GM10266 (cell line): ENCODE measurements around the gene EDARADD.
A peak's percentile ranks its signal among the peaks of the same experiment; 100 is the strongest.
"Not testable (repeated sequence)": the region's sequence is repeated elsewhere in the genome, so short reads cannot be mapped to it uniquely, and the experiment has no call there.

Experiments used
- DNase-seq: peaks from one replicate; pipeline ENCODE4 v3.0.0; 2012; ENCODE audit errors: extremely low spot score
- CTCF ChIP-seq: IDR thresholded peaks from 2 replicates; pipeline ENCODE4 v1.5.1; 2012; ENCODE audit warnings: mild to moderate bottlenecking, low read depth; ENCODE audit not compliant: control insufficient read depth, insufficient read depth; ENCODE audit errors: missing control alignments

The EDARADD gene

DNA sequence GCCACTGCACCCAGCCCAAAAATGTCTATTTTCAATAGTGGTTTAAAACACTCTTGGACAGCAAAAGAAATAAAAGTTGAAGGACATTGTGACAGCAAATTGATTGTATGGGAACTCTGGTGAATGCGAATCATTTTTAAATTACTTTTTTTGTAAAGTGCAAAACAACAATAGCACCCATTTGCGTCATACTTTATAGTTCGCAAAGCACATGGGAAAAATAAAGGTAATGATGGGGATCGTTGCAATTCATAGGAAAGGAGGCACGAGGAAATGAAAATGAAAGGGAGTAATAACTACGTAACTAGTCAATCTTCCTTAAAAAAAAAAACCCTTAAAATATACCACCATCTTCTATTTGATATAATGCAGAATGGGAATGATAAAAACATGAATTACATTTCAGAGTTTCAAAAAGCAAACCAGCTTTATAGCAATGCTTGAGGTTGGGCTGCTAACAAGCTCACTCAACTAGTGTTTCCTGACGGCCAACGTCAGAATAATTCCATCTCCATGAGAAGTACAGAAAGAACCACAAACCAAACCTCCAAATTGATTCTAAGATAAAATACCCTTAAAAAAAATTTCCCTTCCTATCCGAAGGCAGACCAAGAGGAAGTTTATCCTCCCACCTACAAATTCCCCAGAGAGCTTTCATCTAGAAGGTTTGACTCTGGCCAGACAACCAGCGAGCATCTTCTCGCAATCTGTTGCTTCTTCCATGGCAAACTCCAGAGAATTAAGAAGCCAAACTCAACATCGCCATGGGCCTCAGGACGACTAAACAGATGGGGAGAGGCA is at the start of gene EDARADD:
Gene EDARADD (plus strand): TSS at position 606 of the 801 bp plus-strand sequence. CDS start 159 bp downstream, at position 765.
- DNase-seq = peak; percentile 57
- no peak for TF ChIP-seq CTCF

DNA sequence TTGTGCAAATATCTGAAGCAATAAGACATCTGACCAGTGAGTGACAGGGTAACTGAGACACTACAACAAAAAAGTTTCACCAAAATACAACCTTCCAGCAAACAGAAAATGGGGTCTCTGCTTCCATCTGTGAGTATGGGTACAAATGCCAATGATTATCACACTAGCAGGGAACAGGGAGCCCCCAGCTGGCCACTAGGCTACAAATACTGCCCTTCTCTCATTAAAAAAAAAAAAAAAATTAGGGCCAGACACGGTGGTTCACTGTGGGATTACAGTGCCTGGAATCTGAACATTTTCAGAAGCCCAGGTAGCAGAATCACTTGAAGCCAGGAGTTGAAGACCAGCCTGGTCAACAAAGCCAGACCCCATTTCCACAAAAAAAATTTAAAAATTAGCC is 48.4 kb upstream of the EDARADD start:
- TF ChIP-seq CTCF = no peak
- DNase-seq = no peak

DNA sequence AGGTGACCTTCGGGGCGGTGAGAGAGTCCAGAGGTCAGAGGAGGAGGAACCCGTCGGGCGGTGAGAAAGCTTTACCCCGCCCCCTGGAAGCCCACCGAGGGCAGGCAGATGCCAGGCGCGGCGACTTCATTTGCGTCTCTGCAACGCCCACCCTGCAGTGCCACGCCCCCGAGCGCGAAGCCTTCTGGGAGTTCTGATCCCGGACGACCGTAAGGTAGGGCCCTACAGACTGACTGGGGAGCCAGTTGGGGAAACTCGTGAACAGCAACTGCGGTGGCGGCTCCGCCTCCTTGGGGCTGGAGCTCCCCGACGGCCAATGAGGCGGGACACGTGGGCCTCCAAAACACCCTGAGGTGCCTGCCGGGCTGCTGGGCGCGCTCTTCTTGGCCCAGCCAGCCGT is 46.0 kb upstream of the EDARADD start:
- DNase-seq = no peak
- TF ChIP-seq CTCF = no peak

DNA sequence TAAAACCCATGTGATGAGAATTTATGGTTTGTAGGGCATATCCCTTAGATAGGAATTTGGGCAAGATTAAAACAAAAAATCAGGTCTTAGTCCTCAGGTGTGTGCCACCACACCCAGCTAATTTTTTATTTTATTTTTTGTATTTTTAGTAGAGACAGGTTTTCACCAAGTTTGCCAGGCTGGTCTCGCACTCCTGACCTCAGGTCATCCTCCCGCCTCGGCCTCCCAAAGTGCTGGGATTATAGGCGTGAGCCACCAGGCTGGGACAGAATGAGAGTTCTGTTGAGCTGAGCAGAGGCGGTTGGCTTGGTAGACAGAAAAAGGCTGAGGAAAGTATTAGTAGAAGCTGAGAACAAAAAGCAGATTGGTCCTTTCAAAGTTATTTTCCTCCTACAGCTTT is 43.8 kb upstream of the EDARADD start:
- DNase-seq = no peak
- TF ChIP-seq CTCF = no peak

DNA sequence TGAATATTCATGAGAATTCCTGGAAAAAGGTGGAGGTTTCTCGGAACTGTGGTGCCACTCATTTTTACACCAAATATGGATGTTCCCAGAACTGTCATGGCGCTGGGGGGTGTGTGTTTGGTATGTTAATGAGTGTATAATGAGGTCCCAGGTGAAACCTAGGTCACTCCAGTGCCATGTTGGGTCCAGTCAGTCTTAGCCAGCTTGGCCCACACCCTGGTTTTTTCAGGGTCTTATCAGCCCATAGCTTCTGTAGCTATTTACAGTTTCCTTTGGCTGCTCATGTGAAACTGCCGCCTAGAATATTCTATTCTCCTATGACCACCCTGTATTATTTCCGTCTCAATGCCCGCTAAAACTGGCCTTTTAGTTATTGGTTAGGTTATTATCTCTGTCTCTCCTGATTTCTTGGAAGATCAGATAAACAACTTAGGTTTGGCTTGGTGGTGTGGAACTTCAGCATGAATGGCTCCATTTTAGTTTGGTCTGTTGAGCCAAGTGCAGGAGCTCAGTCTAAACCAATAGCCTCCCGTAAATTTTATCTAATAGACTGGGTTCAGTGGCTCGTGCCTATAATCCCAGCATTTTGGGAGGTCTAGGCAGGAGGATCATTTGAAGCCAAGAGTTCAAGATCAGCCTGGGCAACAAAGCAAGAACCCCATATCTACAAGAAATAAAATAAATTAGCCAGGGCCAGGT is 42.1 kb upstream of the EDARADD start:
- DNase-seq = no peak
- TF ChIP-seq CTCF = no peak

GRCh38 chr1:236352747-236353146 is 41.3 kb upstream of the EDARADD start:
- DNase-seq = not testable (repeated sequence)

GRCh38 chr1:236353813-236354212 is 40.3 kb upstream of the EDARADD start:
- no peak for TF ChIP-seq CTCF
- no peak for DNase-seq
